ENCODE measurements around the gene ITPR2. TPM values are rescaled to one million over a fixed set of nuclear protein-coding genes. Genes with fewer than 3 reads are reported as not detected.
"Not testable (repeated sequence)": the region's sequence is repeated elsewhere in the genome, so short reads cannot be mapped to it uniquely, and the experiment has no call there.

ITPR2 gene
- total RNA-seq, 1 donor from 2014 or later = 48.1 TPM

DNA sequence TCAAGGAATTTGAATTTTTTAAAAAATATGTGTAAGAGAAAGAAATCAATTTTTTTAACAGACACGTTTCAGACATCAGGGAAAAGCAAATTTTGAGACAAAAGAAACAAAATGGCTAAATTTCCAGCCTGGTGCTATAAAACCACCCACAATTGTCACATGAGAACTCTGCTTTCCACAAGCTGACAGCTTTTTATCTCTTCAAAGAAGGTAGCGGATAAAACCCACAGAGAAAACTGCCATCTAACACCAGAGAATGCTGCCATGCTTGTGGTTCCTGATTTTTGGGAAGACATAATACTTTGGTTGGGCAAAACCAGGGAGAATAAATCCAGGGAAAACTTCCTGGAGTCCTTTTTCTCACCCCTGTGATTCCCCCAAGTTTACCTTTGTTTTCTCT is 10.3 kb upstream of the ITPR2 start:
- H3K4me3 ChIP-seq = no peak overlapping the region
- TF ChIP-seq POLR2AphosphoS5 (IDR thresholded peaks at IDR 0.05; ENCODE audit: insufficient read depth in 1 of 2, low read depth in 1 of 2) (no peak), POLR2A (IDR thresholded peaks at IDR 0.05) (no peak)
- TF ChIP-seq, protein P1, sequence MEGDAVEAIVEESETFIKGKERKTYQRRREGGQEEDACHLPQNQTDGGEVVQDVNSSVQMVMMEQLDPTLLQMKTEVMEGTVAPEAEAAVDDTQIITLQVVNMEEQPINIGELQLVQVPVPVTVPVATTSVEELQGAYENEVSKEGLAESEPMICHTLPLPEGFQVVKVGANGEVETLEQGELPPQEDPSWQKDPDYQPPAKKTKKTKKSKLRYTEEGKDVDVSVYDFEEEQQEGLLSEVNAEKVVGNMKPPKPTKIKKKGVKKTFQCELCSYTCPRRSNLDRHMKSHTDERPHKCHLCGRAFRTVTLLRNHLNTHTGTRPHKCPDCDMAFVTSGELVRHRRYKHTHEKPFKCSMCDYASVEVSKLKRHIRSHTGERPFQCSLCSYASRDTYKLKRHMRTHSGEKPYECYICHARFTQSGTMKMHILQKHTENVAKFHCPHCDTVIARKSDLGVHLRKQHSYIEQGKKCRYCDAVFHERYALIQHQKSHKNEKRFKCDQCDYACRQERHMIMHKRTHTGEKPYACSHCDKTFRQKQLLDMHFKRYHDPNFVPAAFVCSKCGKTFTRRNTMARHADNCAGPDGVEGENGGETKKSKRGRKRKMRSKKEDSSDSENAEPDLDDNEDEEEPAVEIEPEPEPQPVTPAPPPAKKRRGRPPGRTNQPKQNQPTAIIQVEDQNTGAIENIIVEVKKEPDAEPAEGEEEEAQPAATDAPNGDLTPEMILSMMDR (IDR thresholded peaks at IDR 0.05) = no peak
- H3K36me3 ChIP-seq = no peaks in the 10 kb centered on the region
- no peak overlapping the region for H3K27ac ChIP-seq
- no peaks in the 10 kb centered on the region for H3K27me3 ChIP-seq
- intact Hi-C loops (cut with DNase I) = no loop called here
- H3K9me3 ChIP-seq = no peaks in the 10 kb centered on the region
- H3K4me1 ChIP-seq = no peaks in the 10 kb centered on the region
- no peak for DNase-seq (ENCODE audit: extremely low spot score in 2 of 2)

DNA sequence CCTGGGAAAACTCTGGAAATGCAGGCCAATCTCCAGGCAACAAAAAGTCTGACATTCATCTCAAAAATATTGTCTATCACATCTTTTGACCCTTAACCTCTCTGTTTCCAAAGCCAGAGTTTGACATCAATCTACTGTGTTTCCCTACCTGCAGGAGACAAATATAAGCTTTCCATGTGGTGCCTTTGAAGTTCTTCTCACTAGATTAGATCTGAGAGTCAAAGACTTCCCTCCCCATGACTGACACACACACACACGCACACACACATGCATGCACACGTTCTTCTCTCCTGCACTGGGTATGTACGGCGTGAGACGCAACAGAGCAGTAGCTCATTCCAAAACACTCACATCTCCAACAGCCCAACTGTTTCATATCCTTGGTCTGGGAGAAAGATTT is 8.1 kb upstream of the ITPR2 start:
- TF ChIP-seq POLR2AphosphoS5 (IDR thresholded peaks at IDR 0.05; ENCODE audit: insufficient read depth in 1 of 2, low read depth in 1 of 2) (no peak), POLR2A (IDR thresholded peaks at IDR 0.05) (no peak)
- TF ChIP-seq, protein P1 (IDR thresholded peaks at IDR 0.05) = no peak
- Histone ChIP-seq H3K27me3 (no peaks in the 10 kb centered on the region), H3K4me1 (no peaks in the 10 kb centered on the region), H3K27ac (no peak overlapping the region), H3K9me3 (no peaks in the 10 kb centered on the region), H3K36me3 (no peaks in the 10 kb centered on the region), H3K4me3 (no peak overlapping the region)
- DNase-seq (ENCODE audit: extremely low spot score in 2 of 2) = no peak
- intact Hi-C loops (cut with DNase I) = no loop called here

DNA sequence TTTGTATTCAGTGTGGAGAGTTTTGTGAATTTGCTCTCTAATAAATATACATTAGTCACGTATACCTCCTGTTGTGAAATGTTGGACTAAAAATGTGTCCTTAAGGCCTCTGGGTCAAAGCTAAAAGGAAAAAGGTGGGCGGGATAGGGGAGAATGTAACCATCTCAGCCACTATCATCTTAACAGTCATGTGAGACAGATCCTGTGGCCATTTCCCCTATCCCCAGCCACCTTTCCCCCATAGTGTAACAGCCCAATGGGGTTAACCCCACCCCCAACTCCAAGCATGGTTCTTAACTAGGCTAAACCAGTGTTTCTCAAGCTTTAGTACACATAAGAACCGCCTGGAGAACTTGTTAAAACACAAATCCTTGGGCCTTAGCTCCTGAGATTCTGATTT is 6.5 kb upstream of the ITPR2 start:
- no peaks in the 10 kb centered on the region for H3K4me1 ChIP-seq
- no peak for DNase-seq (ENCODE audit: extremely low spot score in 2 of 2)
- H3K4me3 ChIP-seq = no peak overlapping the region
- H3K27ac ChIP-seq = no peak overlapping the region
- no peaks in the 10 kb centered on the region for H3K9me3 ChIP-seq
- H3K27me3 ChIP-seq = no peaks in the 10 kb centered on the region
- TF ChIP-seq, protein P1 (IDR thresholded peaks at IDR 0.05) = no peak
- no peak for TF ChIP-seq POLR2AphosphoS5 (IDR thresholded peaks at IDR 0.05; ENCODE audit: insufficient read depth in 1 of 2, low read depth in 1 of 2)
- no peak for TF ChIP-seq POLR2A (IDR thresholded peaks at IDR 0.05)
- intact Hi-C loops (cut with DNase I) = no loop called here
- no peaks in the 10 kb centered on the region for H3K36me3 ChIP-seq

DNA sequence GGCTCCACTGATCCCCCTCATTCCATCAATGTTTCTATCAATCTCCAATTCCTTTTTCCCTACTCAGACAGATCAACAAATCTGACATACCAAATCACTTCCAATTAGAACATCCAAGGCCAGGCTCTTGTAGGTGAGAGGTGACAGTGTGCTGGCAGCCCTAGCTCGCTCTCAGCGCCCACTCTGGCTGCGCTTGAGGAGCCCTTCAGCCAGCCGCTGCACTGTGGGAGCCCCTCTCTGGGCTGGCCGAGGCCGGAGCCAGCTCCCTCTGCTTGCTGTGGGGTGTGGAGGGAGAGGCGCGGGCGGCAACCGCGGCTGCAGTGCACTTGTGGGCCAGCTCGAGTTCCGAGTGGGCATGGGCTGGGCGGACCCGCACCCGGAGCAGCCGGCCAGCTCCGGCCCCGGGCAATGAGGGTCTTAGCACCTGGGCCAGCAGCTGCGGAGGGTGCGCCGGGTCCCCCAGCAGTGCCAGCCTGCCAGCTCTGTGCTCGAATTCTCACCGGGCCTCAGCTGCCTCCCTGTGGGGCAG is 6.0 kb upstream of the ITPR2 start:
- intact Hi-C loops (cut with DNase I) = no loop called here

DNA sequence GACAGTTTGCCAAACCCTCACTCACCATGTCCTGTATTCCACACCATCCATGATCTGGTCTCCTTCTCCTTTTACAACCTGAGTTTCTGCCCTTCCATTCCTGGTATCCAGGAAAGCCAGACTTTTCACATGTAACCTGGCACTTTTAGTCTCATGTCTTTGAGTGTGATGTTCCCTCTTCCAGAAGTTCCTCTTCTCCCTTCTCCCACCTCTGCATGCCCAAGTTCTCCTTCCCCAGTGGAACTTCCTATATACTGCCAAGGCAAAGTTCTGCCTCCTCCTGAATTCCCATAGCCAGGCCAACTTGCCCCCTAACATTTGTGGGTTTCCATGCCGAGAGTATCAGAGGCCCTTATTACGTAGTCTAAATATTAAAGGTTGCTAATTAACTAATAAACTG is 3.2 kb upstream of the ITPR2 start:
- no peak for TF ChIP-seq POLR2AphosphoS5 (IDR thresholded peaks at IDR 0.05; ENCODE audit: insufficient read depth in 1 of 2, low read depth in 1 of 2)
- TF ChIP-seq, protein P1 (IDR thresholded peaks at IDR 0.05) = no peak
- no peak for TF ChIP-seq POLR2A (IDR thresholded peaks at IDR 0.05)
- Histone ChIP-seq H3K4me3 (no peak overlapping the region), H3K4me1 (peaks cover 10% of the 10 kb centered on the region), H3K9me3 (no peaks in the 10 kb centered on the region), H3K36me3 (no peaks in the 10 kb centered on the region), H3K27ac (no peak overlapping the region), H3K27me3 (no peaks in the 10 kb centered on the region)
- intact Hi-C loops (cut with DNase I) = no loop called here
- DNase-seq (ENCODE audit: extremely low spot score in 2 of 2) = no peak

More for the DNA sequence above, 6.0 kb upstream of the ITPR2 start:
- Histone ChIP-seq H3K9me3 (no peaks in the 10 kb centered on the region), H3K36me3 (no peaks in the 10 kb centered on the region), H3K4me1 (peaks cover 2% of the 10 kb centered on the region), H3K4me3 (no peak overlapping the region), H3K27ac (no peak overlapping the region), H3K27me3 (no peaks in the 10 kb centered on the region)
- no peak for DNase-seq (ENCODE audit: extremely low spot score in 2 of 2)
- no peak for TF ChIP-seq POLR2A (IDR thresholded peaks at IDR 0.05)
- no peak for TF ChIP-seq POLR2AphosphoS5 (IDR thresholded peaks at IDR 0.05; ENCODE audit: insufficient read depth in 1 of 2, low read depth in 1 of 2)
- TF ChIP-seq, protein P1 (IDR thresholded peaks at IDR 0.05) = no peak

DNA sequence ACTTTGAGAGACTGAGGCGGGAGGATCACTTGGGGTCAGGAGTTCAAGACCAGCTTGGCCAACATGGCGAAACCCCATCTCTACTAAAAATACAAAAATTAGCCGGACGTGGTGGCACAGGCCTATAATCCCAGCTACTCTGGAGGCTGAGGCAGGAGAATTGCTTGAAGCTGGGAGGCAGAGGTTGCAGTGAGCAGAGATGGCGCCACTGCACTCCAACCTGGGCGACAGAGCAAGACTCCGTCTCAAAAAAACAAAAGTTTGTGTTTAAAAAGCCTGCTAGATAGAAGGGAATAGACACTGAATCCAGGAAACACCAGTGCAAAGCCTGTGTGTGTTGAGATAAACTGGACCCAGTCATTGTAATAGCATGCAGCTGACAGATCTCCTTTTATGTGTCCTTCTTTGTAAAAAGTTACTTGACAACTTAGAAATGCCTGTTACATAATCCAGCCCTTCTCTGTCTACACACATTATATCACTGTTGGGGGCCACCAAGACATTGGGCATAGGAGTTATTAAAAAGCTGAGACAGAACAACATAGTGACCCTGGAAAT is 1.6 kb upstream of the ITPR2 start:
- H3K4me1 ChIP-seq = peaks cover 25% of the 10 kb centered on the region
- not testable (repeated sequence) for H3K27me3 ChIP-seq; H3K9me3 ChIP-seq; DNase-seq (ENCODE audit: extremely low spot score in 2 of 2); H3K27ac ChIP-seq; H3K36me3 ChIP-seq; H3K4me3 ChIP-seq
- intact Hi-C loops (cut with DNase I) = loop anchor here (2.0 kb wide), 1 partner anchor 18 kb away; no protein-coding TSS in a partner anchor
